GM12878 (cell line): Measurements from ENCODE around the gene KCTD14. TPM values are rescaled to one million over a fixed set of nuclear protein-coding genes. Genes with fewer than 3 reads are reported as not detected.

ENCODE experiments used
- ATAC-seq: fragments of 200-7000 bp; cut with Tn5 transposase; 3 replicates; pipeline ENCODE4 v1.9.1; 2020; ENCODE audit warnings: mild to moderate bottlenecking, moderate library complexity
- BruUV-seq: library from RNA; stranded (reverse); fragments of 400-500 nt; replicated peaks from 2 replicates; lab custom pipeline; 2021; lab: Mats Ljungman, UMichigan
- CTCF ChIA-PET: fragments of 300-600 bp; sonication (Branson Sonifier 250); formaldehyde crosslinking; extraction: SDS; loops from one replicate; lab custom pipeline; 2021; ENCODE audit warnings: inconsistent platforms; lab: Yijun Ruan, JAX
- POLR2A ChIA-PET: fragments of 350-600 bp; formaldehyde crosslinking; extraction: SDS; loops from one replicate; lab custom pipeline; 2021; ENCODE audit warnings: inconsistent platforms; lab: Charles Lee
- RAD21 ChIA-PET: fragments of 300-600 bp; sonication (Branson Sonifier 250); formaldehyde crosslinking; loops from one replicate; lab custom pipeline; 2023; ENCODE audit warnings: antibody characterized with exemption; ENCODE audit not compliant: unreplicated experiment; lab: Charles Lee
- SMC1A ChIA-PET: fragments of 300-600 bp; sonication (Branson Sonifier 250); formaldehyde crosslinking; loops from one replicate; lab custom pipeline; 2023; ENCODE audit not compliant: unreplicated experiment, uncharacterized antibody; lab: Charles Lee
- DNase-seq: peaks from one replicate; pipeline ENCODE4 v3.0.0-alpha.2; 2011; ENCODE audit warnings: low read depth, low spot score
- FAIRE-seq: peaks from 3 replicates; lab custom pipeline; 2011; peaks lifted over from hg19 to GRCh38; lab: Jason Lieb, UNC
- H2AFZ ChIP-seq: 2 replicates; pipeline ENCODE4 v1.6.0; 2011; ENCODE audit warnings: low read depth, low read length, control low read depth; ENCODE audit not compliant: control insufficient read depth
- H3K27ac ChIP-seq: 2 replicates; pipeline ENCODE4 v1.5.1; 2011; ENCODE audit warnings: control low read depth; ENCODE audit not compliant: control insufficient read depth, insufficient read depth
- H3K27me3 ChIP-seq, 2 experiments: replicated peaks in 1 of 2; 2 replicates each; pipeline versions ENCODE4 v1.6.0 to v1.6.1; 2011; ENCODE audit warnings: low read length in 1 of 2; ENCODE audit not compliant: control insufficient read depth in 2 of 2, insufficient read depth in 2 of 2
- H3K36me3 ChIP-seq, 2 experiments: 2 replicates each; pipeline ENCODE4 v1.5.1; 2011; ENCODE audit warnings: low read length in 1 of 2; ENCODE audit not compliant: control insufficient read depth in 2 of 2, insufficient read depth in 2 of 2
- H3K4me1 ChIP-seq: 2 replicates; pipeline ENCODE4 v1.6.1; 2011; ENCODE audit warnings: mild to moderate bottlenecking, low read length, moderate library complexity, mixed read lengths; ENCODE audit not compliant: control insufficient read depth, insufficient read depth
- H3K4me2 ChIP-seq: 2 replicates; pipeline ENCODE4 v1.6.0; 2011; ENCODE audit warnings: control low read depth; ENCODE audit not compliant: control insufficient read depth, insufficient read depth
- H3K4me3 ChIP-seq: fragments of 200-600 bp; sonication (generic); 2 replicates; pipeline ENCODE4 v1.5.1; 2016
- H3K79me2 ChIP-seq: 2 replicates; pipeline ENCODE4 v1.6.0; 2011; ENCODE audit warnings: low read length; ENCODE audit not compliant: control insufficient read depth, insufficient read depth
- H3K9ac ChIP-seq: 2 replicates; pipeline ENCODE4 v1.8.0; 2011; ENCODE audit warnings: low read length, control low read depth, mixed read lengths; ENCODE audit not compliant: control insufficient read depth, insufficient read depth
- H3K9me3 ChIP-seq: replicated peaks from 3 replicates; pipeline ENCODE4 v1.5.1; 2011; ENCODE audit warnings: mild to moderate bottlenecking, low read length; ENCODE audit not compliant: control insufficient read depth, insufficient read depth
- H4K20me1 ChIP-seq: 2 replicates; pipeline ENCODE4 v1.6.0; 2011; ENCODE audit not compliant: control insufficient read depth, insufficient read depth
- CBX3 ChIP-seq: fragments of 200-600 bp; sonication (generic); IDR thresholded peaks from 2 replicates; pipeline ENCODE4 v1.6.1; 2016; ENCODE audit warnings: low read depth, borderline replicate concordance
- EGR1 ChIP-seq, 2 experiments: IDR thresholded peaks; 1 replicate in 1 of 2; 2 replicates in 1 of 2; pipeline ENCODE4 v1.6.1; 2011 to 2012; ENCODE audit warnings: low read depth in 2 of 2, low read length in 2 of 2, borderline replicate concordance in 1 of 2, mild to moderate bottlenecking in 1 of 2, moderate library complexity in 1 of 2
- RAD21 ChIP-seq: IDR thresholded peaks from 2 replicates; pipeline ENCODE4 v1.6.1; 2011; ENCODE audit warnings: mild to moderate bottlenecking, low read depth, low read length, moderate library complexity; ENCODE audit not compliant: insufficient read depth
- RBBP5 ChIP-seq: fragments of 200-600 bp; sonication (generic); conservative IDR thresholded peaks from 2 replicates; pipeline ENCODE4 v1.6.1; 2016
- SP1 ChIP-seq: IDR thresholded peaks from one replicate; pipeline ENCODE4 v1.6.1; 2011; ENCODE audit warnings: low read depth, low read length
- WGBS: methylation state at CpG from one replicate; pipeline ENCODE4 v1.1.6; 2016; ENCODE audit warnings: low lambda C conversion rate; ENCODE audit not compliant: insufficient replicate concordance, insufficient coverage; ENCODE audit errors: missing lambda C conversion rate; 5-methylcytosine and 5-hydroxymethylcytosine counted together
- in situ Hi-C: fragments of 300-500 bp; cut with MboI; formaldehyde crosslinking; loops from 9 replicates; pipeline ENCODE4 v1.14.3; 2018; ENCODE audit warnings: mixed read lengths
- intact Hi-C: fragments of 100-400 bp; cut with micrococcal nuclease; formaldehyde crosslinking; loops from one replicate; pipeline ENCODE4 v1.14.2; 2022; ENCODE audit not compliant: unreplicated experiment
- polyA plus RNA-seq, 11 experiments: library from polyadenylated mRNA; depleted of rRNA in 4 of 11; unstranded in 6 of 11; stranded (reverse) in 5 of 11; fragments of >200 nt; fragmentation: Nextera tagmentation in 4 of 11; fragmentation: Illumina TruSeq in 1 of 11; extraction: Ambion mirVana in 4 of 11; extraction: Trizol in 1 of 11; gene quantifications; 1 replicate in 1 of 11; 2 replicates in 10 of 11; pipeline versions ENCODE4 v1.2.1 to v1.2.3, GENCODE V29; 2011 to 2016; ENCODE audit warnings: inconsistent platforms in 2 of 11, missing spikeins in 2 of 11, low read depth in 1 of 11
- total RNA-seq, 4 experiments: library from RNA; depleted of rRNA in 3 of 4; stranded (reverse); fragments of >200 nt in 3 of 4; fragmentation: Illumina TruSeq in 1 of 4; extraction: Trizol in 1 of 4; gene quantifications; 2 replicates each; pipeline versions ENCODE4 v1.2.1 to v1.2.3, GENCODE V29; 2013 to 2021
- TF ChIP-seq, protein P1 (sequence below): IDR thresholded peaks from 2 replicates; pipeline ENCODE4 v1.6.1; 2011; ENCODE audit warnings: borderline replicate concordance, low read depth, mild to moderate bottlenecking, moderate library complexity, low read length; ENCODE audit not compliant: insufficient read depth, poor library complexity, severe bottlenecking

KCTD14 gene
- total and polyA plus RNA-seq, 10 of the 15 experiments (the other 5 are each of a cell fraction or from before 2014, with no cell fraction given): 0.11 to 0.63 (median 0.48) TPM

DNA sequence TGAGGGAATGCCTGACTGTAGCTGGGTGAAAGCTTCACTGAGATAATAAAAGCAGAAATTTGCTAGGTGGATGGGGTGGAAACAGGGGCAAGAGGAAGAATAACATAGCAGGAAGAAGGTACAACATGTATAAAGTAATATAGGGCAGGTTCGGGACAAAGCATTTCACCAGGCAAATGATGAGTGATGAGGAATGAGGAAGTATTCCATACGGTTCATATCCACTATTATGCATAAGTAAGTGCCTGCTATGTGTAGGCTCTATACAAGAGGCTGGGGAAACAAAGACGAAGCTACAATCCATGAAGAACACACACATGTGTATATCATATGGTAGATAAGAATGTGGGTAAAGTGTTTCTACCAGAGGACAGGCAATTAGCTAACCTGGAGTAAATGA, 48.6 kb upstream of the KCTD14 start:
- FAIRE-seq: no peak
- BruUV-seq: no TSS peak
- ChIA-PET POLR2A (interaction anchor here (0.7 kb wide), 1 partner anchor 580 kb away, joined by 3 read pairs; no protein-coding TSS in a partner anchor), SMC1A (interaction anchor here (1.0 kb wide), 1 partner anchor 17 kb away, joined by 3 read pairs; no protein-coding TSS in a partner anchor), RAD21 (no interaction called here), CTCF (interaction anchor here (1.4 kb wide), 1 partner anchor 24 kb away, joined by 6 read pairs; no protein-coding TSS in a partner anchor)
- no peak overlapping the region for H3K27ac ChIP-seq
- 75% methylated on average over 3 of the region's 3 CpGs for WGBS
- no peak overlapping the region for H3K4me3 ChIP-seq
- H3K36me3 ChIP-seq: peaks cover 3 to 17% of the 10 kb centered on the region in 2 experiments
- H3K4me2 ChIP-seq: no peak overlapping the region
- intact Hi-C loops (loop anchor here (10.0 kb wide), 1 partner anchor 353 kb away; no protein-coding TSS in a partner anchor), in situ Hi-C loops (no loop called here)
- H3K27me3 ChIP-seq: no peaks in the 10 kb centered on the region
- H4K20me1 ChIP-seq: peaks cover 6% of the 10 kb centered on the region
- no peak overlapping the region for H3K9ac ChIP-seq
- H3K79me2 ChIP-seq: peaks cover 19% of the 10 kb centered on the region
- no peak for ATAC-seq
- TF ChIP-seq, protein P1, sequence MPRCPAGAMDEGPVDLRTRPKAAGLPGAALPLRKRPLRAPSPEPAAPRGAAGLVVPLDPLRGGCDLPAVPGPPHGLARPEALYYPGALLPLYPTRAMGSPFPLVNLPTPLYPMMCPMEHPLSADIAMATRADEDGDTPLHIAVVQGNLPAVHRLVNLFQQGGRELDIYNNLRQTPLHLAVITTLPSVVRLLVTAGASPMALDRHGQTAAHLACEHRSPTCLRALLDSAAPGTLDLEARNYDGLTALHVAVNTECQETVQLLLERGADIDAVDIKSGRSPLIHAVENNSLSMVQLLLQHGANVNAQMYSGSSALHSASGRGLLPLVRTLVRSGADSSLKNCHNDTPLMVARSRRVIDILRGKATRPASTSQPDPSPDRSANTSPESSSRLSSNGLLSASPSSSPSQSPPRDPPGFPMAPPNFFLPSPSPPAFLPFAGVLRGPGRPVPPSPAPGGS: no peak
- no peak for TF ChIP-seq EGR1 (IDR thresholded peaks at IDR 0.05; ENCODE audit: borderline replicate concordance in 1 of 2, low read depth in 2 of 2, low read length in 2 of 2)
- no peak overlapping the region for H2AFZ ChIP-seq
- H3K4me1 ChIP-seq: no peaks in the 10 kb centered on the region
- no peak for DNase-seq
- no peaks in the 10 kb centered on the region for H3K9me3 ChIP-seq

DNA sequence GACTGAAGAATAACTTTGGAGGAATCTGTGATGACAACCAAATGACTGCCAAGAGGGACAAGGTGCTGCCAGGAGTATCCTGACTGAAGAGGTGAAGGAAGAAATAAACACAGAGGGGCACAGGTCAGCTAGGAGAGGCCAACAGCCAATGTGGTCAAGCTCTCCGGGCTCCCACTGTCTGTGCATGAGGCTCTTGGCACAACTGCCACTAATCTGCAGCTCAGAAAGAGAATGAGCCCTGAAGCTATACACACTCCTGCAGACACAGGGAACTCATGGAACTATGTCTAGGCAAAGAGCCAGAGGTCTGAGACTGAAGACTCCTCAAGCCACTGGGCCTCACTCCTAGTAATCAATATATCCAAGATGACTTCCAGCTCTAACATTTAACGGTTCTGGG, 47.5 kb upstream of the KCTD14 start:
- H3K36me3 ChIP-seq: peaks cover 3 to 16% of the 10 kb centered on the region in 2 experiments
- no peak overlapping the region for H3K27ac ChIP-seq
- POLR2A ChIA-PET: interaction anchor here (0.6 kb wide), 1 partner anchor 62 kb away, joined by 4 read pairs; no protein-coding TSS in a partner anchor
- H3K9ac ChIP-seq: no peak overlapping the region
- BruUV-seq: no TSS peak
- 98% methylated on average over 2 of the region's 2 CpGs for WGBS
- peaks cover 3% of the 10 kb centered on the region; the same call in 1 of the 2 replicates for H4K20me1 ChIP-seq
- intact Hi-C loops: loop anchor here (10.0 kb wide), 1 partner anchor 354 kb away; no protein-coding TSS in a partner anchor
- peaks cover 12% of the 10 kb centered on the region for H3K79me2 ChIP-seq
- no peak for TF ChIP-seq RBBP5
- TF ChIP-seq CBX3: no peak
- no peak for TF ChIP-seq RAD21
- TF ChIP-seq SP1: no peak
- ATAC-seq (no peak), DNase-seq (no peak), FAIRE-seq (no peak)
- RAD21 ChIA-PET: no interaction called here
- H3K4me1 ChIP-seq: no peaks in the 10 kb centered on the region
- CTCF ChIA-PET: interaction anchor here (1.4 kb wide), 1 partner anchor 23 kb away, joined by 6 read pairs; no protein-coding TSS in a partner anchor
- no peaks in the 10 kb centered on the region for H3K27me3 ChIP-seq
- SMC1A ChIA-PET: no interaction called here
- H2AFZ ChIP-seq: no peak overlapping the region
- in situ Hi-C loops: no loop called here
- no peak overlapping the region for H3K4me3 ChIP-seq
- no peaks in the 10 kb centered on the region for H3K9me3 ChIP-seq
- H3K4me2 ChIP-seq: no peak overlapping the region
